ENCODE data around the gene APOA4. TPM values are rescaled to one million over a fixed set of nuclear protein-coding genes. Genes with fewer than 3 reads are reported as not detected.
A peak's percentile ranks its signal among the peaks of the same experiment; 100 is the strongest.

APOA4 gene
- total RNA-seq, 4 donors from 2014 or later = not detected

GRCh38 chr11:116853461-116854073, 30.5 kb upstream of the APOA4 start:
- 17 to 28% methylated on average over 1 to 6 of the region's 6 CpGs for WGBS, 2 donors (ENCODE audit: low coverage in 1 of 2)
- peak; percentile 48 for DNase-seq
- no peak overlapping the region for H3K4me3 ChIP-seq
- TF ChIP-seq, protein P1, sequence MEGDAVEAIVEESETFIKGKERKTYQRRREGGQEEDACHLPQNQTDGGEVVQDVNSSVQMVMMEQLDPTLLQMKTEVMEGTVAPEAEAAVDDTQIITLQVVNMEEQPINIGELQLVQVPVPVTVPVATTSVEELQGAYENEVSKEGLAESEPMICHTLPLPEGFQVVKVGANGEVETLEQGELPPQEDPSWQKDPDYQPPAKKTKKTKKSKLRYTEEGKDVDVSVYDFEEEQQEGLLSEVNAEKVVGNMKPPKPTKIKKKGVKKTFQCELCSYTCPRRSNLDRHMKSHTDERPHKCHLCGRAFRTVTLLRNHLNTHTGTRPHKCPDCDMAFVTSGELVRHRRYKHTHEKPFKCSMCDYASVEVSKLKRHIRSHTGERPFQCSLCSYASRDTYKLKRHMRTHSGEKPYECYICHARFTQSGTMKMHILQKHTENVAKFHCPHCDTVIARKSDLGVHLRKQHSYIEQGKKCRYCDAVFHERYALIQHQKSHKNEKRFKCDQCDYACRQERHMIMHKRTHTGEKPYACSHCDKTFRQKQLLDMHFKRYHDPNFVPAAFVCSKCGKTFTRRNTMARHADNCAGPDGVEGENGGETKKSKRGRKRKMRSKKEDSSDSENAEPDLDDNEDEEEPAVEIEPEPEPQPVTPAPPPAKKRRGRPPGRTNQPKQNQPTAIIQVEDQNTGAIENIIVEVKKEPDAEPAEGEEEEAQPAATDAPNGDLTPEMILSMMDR (IDR thresholded peaks at IDR 0.05) = no peak
- no peak for TF ChIP-seq EP300 (IDR thresholded peaks at IDR 0.05; ENCODE audit: low read depth)
- TF ChIP-seq POLR2A (IDR thresholded peaks at IDR 0.05) = no peak
- peak in 1 of 3 donors; percentile 13 for TF ChIP-seq POLR2AphosphoS5 (IDR thresholded peaks at IDR 0.05)
- H3K4me1 ChIP-seq = peaks cover 14 to 41% (median 33%) of the 10 kb centered on the region in 4 donors
- no peaks in the 10 kb centered on the region for H3K9me3 ChIP-seq
- in situ Hi-C loops (cut with MboI; ENCODE audit: low pct_ligation_motif_present in 1 of 4, low pct_unique_long_range_greater_than_20kb in 1 of 4, low sequenced_read_pairs in 3 of 4) (no loop called here), intact Hi-C loops (cut with DNase I; ENCODE audit: low total_unique reads) (no loop called here)
- H3K36me3 ChIP-seq = peaks cover 0 to 19% (median 4%) of the 10 kb centered on the region in 4 donors
- no peaks in the 10 kb centered on the region for H3K27me3 ChIP-seq
- peak overlapping the region; percentile 65 to 75 (median 69) for H3K27ac ChIP-seq

GRCh38 chr11:116852261-116853031, 29.3 kb upstream of the APOA4 start:
- intact Hi-C loops (cut with DNase I; ENCODE audit: low total_unique reads) = no loop called here

GRCh38 chr11:116851626-116852025, 28.5 kb upstream of the APOA4 start:
- 79 to 93% methylated on average over 5 to 7 of the region's 7 CpGs for WGBS, 2 donors (ENCODE audit: low coverage in 1 of 2)
- in situ Hi-C loops (cut with MboI; ENCODE audit: low pct_ligation_motif_present in 1 of 4, low pct_unique_long_range_greater_than_20kb in 1 of 4, low sequenced_read_pairs in 3 of 4) (no loop called here), intact Hi-C loops (cut with DNase I; ENCODE audit: low total_unique reads) (no loop called here)
- H3K27ac ChIP-seq = peak overlapping the region; percentile 65 to 75 (median 69)
- no peak overlapping the region for H3K4me3 ChIP-seq
- H3K27me3 ChIP-seq = no peaks in the 10 kb centered on the region
- H3K4me1 ChIP-seq = peaks cover 14 to 41% (median 33%) of the 10 kb centered on the region in 4 donors
- peaks cover 0 to 21% (median 7%) of the 10 kb centered on the region in 4 donors for H3K36me3 ChIP-seq
- no peak for TF ChIP-seq POLR2AphosphoS5 (IDR thresholded peaks at IDR 0.05)
- TF ChIP-seq POLR2A (IDR thresholded peaks at IDR 0.05) = no peak
- no peak for TF ChIP-seq EP300 (IDR thresholded peaks at IDR 0.05; ENCODE audit: low read depth)
- TF ChIP-seq, protein P1 (IDR thresholded peaks at IDR 0.05) = no peak
- no peaks in the 10 kb centered on the region for H3K9me3 ChIP-seq
- DNase-seq = peak; percentile 34

More at GRCh38 chr11:116852261-116853031, 29.3 kb upstream of the APOA4 start:
- H3K4me3 ChIP-seq = no peak overlapping the region
- in situ Hi-C loops (cut with MboI; ENCODE audit: low pct_ligation_motif_present in 1 of 4, low pct_unique_long_range_greater_than_20kb in 1 of 4, low sequenced_read_pairs in 3 of 4) = no loop called here
- H3K9me3 ChIP-seq = no peaks in the 10 kb centered on the region
- peak overlapping the region; percentile 65 to 75 (median 69) for H3K27ac ChIP-seq
- TF ChIP-seq POLR2A (IDR thresholded peaks at IDR 0.05) (peak; percentile 30), POLR2AphosphoS5 (IDR thresholded peaks at IDR 0.05) (peak in 2 of 3 donors; percentile 36 to 60)
- TF ChIP-seq, protein P1 (IDR thresholded peaks at IDR 0.05) = no peak
- peak; percentile 42 for DNase-seq
- peaks cover 14 to 41% (median 33%) of the 10 kb centered on the region in 4 donors for H3K4me1 ChIP-seq
- WGBS, 2 donors (ENCODE audit: low coverage in 1 of 2) = 42 to 49% methylated on average over 4 to 5 of the region's 5 CpGs
- H3K36me3 ChIP-seq = peaks cover 0 to 13% (median 7%) of the 10 kb centered on the region in 4 donors
- H3K27me3 ChIP-seq = no peaks in the 10 kb centered on the region

DNA sequence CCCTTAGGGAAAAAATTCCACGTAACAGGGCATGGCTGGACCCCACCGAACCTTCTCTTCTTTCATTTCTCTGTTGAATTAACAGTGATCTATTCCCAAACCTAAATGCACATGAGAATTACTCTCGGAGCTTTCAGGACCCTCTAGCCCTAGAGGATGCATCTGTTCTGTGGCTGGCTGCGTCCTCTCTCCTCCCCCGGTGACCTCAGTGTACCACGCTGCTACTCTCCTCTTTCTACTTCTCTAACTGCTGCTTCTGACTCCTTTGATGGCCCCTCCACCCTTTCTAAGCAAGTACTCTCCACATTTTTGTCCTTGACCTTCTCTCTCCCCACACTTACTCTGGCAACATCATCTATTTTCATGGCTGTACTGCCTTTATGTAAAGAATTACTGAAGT, 26.4 kb upstream of the APOA4 start:
- H3K27ac ChIP-seq = no peak overlapping the region
- H3K9me3 ChIP-seq = no peaks in the 10 kb centered on the region
- peaks cover 0 to 38% (median 15%) of the 10 kb centered on the region in 4 donors for H3K36me3 ChIP-seq

More for the DNA sequence above, 26.4 kb upstream of the APOA4 start:
- Histone ChIP-seq H3K4me3 (no peak overlapping the region), H3K27me3 (no peaks in the 10 kb centered on the region), H3K4me1 (peaks cover 14 to 39% (median 32%) of the 10 kb centered on the region in 4 donors)
- in situ Hi-C loops (cut with MboI; ENCODE audit: low pct_ligation_motif_present in 1 of 4, low pct_unique_long_range_greater_than_20kb in 1 of 4, low sequenced_read_pairs in 3 of 4) (no loop called here), intact Hi-C loops (cut with DNase I; ENCODE audit: low total_unique reads) (no loop called here)
- WGBS, 2 donors (ENCODE audit: low coverage in 1 of 2) = 77 to 91% methylated on average over 6 of the region's 6 CpGs
- no peak for DNase-seq
- TF ChIP-seq POLR2AphosphoS5 (IDR thresholded peaks at IDR 0.05) = no peak
- no peak for TF ChIP-seq POLR2A (IDR thresholded peaks at IDR 0.05)
- TF ChIP-seq, protein P1 (IDR thresholded peaks at IDR 0.05) = no peak
- TF ChIP-seq EP300 (IDR thresholded peaks at IDR 0.05; ENCODE audit: low read depth) = no peak
